Stimulated activated CD4-positive, alpha-beta T cell treated with anti-CD3 and anti-CD28 coated beads, Interleukin-4, amount 100 ng/mL, for 24 hours (primary cell): ENCODE measurements around the gene CAMK1D.

Experiments used
- DNase-seq: peaks from one replicate; pipeline ENCODE4 v3.0.0-alpha.2; 2020

The CAMK1D gene

GRCh38 chr10:12405342-12406320 lies 56.3 kb downstream of the CAMK1D start:
- DNase-seq: no peak

DNA sequence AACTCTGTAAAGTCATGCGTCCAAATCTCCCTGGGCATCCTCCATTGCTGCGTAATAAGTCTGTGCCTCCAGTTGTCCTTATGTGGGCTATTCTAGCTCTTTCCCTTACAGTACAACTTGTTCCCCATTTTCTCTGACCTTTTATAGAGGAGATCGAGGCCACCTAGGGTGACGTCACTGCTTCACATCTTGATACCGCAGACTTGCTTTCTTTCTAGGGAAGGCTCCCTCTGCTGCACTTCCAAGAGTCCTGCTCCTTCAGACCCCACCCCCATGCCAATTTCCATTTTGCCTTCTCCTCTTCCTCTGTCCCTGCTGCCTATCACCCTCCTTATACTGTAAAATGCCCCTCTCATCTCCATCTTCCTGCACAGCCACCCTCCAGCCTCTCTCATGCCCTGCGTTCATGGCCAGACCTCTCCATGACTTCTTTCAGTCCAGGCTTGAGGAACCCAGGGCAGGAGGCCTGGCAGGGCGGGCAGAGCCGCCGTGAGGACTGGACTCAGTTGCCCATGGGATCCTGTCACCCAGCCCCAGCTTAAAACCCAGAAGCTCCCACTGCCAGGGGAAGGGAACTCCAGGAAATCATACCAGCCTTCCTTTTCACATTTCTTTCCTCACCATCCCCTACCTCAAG lies 57.5 kb downstream of the CAMK1D start:
- DNase-seq: no peak

DNA sequence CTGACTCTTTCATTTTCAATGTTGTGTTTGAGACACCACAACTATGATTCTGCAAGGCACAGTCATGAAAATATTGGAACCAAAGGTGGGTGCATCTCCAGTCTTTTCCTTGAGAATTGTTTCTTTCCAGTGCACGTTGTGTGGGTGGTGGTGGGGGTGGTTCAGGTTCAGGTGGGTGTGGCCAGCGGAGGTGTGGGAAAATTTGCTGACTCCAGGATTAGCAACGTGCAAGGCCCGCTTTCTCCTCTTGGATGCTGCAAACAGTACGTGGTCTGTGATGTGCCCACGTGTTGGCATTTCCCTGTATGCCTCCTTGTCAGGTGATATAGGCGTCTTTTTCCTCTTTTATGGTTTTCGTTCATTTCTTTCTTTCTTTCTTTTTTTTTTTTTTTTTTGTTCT lies 59.1 kb downstream of the CAMK1D start:
- DNase-seq: no peak

DNA sequence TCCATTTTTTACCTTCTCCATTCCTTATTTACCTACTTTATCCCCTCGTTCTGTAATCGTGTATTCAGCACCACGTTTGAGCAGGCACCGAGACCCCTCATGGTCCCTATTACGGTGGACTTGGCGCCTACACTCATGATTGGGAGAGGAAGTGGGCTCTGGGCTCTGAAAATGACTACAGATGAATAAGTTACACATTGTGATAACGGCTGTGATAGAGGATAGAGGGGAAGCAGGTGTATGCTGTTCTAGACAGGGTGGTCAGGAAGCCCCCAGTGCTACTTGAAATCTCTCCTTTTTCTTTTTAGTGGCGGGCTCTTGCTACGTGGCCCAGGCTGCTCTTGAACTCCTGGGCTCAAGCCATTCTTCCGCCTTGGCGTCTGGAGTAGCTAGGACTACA lies 59.8 kb downstream of the CAMK1D start:
- DNase-seq: no peak

DNA sequence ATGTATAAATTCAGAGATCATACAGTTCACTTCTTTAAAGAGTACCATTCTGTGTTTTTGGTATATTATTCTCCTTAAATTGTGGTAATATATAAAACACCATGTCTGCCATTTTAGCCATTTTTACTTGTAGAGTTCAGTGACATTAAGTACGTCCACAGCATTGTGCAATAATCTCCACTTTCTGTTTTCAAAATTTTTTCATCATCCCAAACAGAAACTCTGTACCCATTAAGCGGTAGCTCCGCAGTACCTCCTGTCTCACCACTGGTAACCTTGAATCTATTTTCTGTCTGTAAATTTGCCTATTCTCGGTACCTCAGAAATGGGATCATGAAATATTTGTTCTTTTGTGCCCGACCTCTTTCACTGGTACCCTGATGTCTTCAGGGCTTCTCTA lies 60.3 kb downstream of the CAMK1D start:
- no peak for DNase-seq

DNA sequence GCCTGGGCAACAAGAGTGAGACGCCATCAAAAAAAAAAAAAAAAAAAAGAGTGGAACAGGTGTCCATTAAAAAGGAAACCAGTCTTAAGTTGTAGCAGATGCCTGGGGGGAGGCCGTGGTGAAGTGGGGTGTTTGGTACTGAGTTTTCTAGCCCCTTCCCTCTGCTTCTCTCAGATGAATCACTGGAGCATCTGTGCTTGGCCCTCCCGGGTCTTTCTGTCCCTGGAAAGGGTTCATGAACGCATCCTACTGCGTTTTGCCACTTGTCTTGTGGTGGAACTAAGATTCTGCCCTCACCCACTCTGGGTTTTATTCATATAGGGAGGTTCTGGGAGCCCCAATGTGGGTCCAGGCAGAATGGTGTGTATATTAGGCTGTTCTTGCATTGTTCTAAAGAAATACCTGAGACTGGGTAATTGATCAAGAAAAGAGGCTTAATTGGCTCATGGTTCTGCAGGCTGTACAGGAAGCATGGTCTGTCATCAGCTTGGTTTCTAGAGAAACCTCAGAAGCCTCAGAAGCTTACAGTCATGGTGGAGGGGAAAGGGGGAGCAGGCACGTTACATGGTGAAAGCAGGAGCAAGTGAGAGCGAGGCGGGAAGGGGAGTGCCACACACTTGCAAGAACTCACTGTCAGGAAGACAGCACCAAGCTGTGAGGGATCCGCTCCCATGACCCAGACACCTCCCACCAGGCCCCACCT lies 63.5 kb downstream of the CAMK1D start:
- DNase-seq: peak; percentile 37

GRCh38 chr10:12413369-12413711 lies 64.0 kb downstream of the CAMK1D start:
- no peak for DNase-seq

DNA sequence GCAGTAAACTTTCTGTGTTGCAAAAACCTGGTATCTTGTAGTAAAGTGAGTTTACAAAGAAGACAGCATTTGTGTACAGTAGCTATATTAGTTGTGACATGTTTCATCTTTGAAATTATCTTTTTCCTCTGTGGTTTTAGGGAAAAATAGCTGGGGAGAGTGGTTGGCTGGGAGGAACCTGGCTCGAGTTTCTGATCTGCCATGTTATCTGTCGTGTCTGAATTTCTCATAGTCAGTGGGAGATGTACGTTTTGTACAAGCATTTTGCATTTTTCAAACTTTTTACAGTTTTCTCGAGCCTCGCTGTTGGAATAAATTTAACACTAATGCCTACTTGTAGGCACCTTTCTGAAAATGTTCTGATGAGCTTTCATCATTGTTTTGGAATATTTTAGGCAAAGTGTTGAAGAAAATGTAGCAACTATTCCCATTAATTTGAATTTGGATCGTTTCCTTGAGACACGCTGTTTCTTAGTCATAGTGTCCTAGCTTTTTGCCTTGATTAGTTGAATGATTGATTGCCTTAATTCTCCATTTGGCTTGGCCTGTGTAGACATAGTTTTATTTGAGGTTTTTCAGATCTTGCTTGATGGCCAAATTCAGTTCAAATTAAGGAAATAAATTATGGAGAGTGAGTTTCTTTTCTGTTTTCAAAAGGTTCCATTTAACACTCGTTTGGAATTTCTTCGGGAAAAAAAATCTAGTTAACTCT lies 65.1 kb downstream of the CAMK1D start:
- no peak for DNase-seq

DNA sequence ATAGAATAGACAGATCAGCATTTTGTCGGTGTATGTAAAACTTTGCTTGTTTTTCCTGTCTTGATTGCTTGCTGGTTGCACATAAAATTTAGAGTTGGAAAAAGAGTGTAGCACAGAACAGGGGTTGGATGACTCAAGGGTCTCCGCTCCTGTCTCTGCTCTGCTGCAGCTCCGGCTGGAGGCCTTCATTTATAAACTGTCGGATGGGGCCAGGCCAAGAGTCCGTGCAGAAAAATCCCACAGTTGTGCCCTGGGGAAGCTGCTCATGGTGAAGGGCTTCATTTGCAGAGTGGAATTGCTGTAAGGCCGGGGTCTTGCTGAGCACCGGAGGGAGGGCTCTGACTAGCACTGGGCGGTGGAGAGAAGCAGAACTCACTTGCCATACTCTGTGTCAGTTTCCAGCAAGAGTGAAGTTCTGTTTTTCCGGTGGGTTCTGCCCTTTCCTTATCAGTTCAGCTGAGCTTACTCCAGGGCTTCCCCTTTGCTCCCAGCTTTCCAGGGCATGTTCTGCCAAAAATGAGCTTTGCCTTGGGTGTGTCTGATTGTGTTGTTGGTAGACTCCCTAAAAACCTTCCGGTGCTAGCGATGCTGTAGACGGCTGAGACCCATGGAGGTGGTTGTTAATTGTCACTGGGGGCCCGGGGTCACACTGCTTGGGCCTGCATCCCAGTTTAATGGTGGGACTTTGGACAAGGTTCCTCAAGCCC lies 67.2 kb downstream of the CAMK1D start:
- no peak for DNase-seq

GRCh38 chr10:12417331-12417730 lies 68.0 kb downstream of the CAMK1D start:
- no peak for DNase-seq

- no peak for DNase-seq
Observed at GRCh38 chr10:12418000-12418399, 68.7 kb downstream of the CAMK1D start.

GRCh38 chr10:12418725-12419261 lies 69.4 kb downstream of the CAMK1D start:
- DNase-seq: no peak

GRCh38 chr10:12419262-12419847 lies 70.0 kb downstream of the CAMK1D start:
- DNase-seq: peak; percentile 82

- DNase-seq: no peak
Observed at GRCh38 chr10:12420530-12421120, 71.3 kb downstream of the CAMK1D start.

DNA sequence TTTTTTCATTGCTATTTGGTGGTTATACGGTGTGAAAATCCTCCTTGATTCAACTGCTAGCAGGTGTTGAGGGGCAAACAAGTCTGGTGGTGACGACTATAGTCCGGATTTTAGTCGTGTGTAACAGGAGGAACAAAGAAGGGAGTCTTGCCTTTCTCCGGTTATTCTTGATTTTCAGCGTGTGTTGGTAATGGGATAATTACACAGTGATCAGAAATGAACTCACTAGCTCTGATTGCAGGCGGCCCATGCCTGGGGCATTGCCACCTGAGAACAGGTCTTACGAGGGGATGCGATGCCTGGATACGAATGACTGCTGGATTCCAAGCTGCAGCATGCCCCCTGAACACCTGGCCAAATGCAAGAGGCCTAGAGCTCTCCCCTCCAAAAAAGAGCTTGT lies 72.8 kb downstream of the CAMK1D start:
- no peak for DNase-seq

DNA sequence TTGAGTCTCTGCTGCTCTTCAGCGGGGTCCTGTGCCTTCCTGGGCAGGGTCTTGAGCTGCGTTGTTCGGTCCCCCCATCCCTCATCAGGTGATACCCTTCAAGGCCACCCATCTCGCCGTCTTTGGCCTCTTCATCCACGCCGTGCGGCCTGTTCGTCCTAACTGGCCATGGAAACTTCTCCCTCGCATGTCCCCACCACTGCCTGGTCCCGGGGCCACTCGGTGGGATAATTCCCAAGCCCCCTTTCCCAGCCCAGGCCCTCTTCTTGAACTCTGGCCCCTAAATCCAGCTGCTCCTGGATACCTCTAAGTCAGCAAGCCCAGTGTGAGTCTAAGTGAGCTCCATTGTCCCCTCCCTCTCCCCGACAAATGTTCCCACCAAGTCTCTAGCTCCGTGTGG lies 74.5 kb downstream of the CAMK1D start:
- no peak for DNase-seq

- DNase-seq: no peak
Observed at GRCh38 chr10:12427276-12427675, 77.9 kb downstream of the CAMK1D start.

DNA sequence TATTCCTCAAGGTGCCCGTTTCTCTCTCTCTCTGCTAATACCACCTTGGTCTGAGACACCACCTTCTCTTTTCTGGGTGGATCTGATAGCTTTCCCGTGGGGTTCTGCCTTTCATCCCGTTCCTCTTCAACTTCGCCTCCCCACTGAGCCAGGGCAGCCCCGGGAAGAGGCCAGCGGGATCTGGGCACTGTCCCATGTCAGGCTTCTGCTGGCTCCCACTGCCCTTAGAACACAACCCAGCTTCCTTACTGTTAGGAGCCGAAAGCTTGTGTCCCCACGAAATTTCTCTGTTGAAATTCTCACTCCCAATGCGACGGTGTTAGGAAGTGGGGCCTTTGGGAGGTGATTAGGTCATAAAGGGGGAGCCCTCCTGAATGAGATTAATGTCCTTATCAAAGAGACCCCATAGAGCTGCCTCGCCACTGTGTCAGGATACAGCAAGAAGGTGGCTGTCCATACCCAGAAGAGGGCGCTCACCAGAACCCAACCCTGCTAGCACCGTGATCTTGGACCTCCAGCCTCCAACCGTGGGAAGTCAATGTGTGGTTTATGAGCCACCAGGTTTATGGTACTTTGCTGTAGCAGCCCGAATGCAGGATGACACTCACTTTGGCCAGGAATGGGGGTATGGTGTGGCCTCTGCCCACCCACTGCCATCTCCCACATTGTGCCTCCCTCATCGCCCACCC lies 79.2 kb downstream of the CAMK1D start:
- DNase-seq: no peak

GRCh38 chr10:12430406-12430982 lies 81.1 kb downstream of the CAMK1D start:
- DNase-seq: no peak
